Natural killer cell (primary cell): ENCODE measurements around the gene OR2S2. TPM values are rescaled to one million over a fixed set of nuclear protein-coding genes. Genes with fewer than 3 reads are reported as not detected.

Source experiments
- ATAC-seq, 3 donors: fragments of 150-1000 bp in 2 of 3; fragments of 200-7000 bp in 1 of 3; cut with Tn5 transposase; 1 replicate in 1 of 3; 2 replicates in 2 of 3; pipeline ENCODE4 v1.10.0; 2021; ENCODE audit warnings: mild to moderate bottlenecking in 2 of 3, moderate library complexity in 2 of 3
- DNase-seq, 2 donors: peaks; one replicate each; pipeline versions ENCODE4 v3.0.0 to v3.0.0-alpha.2; 2013 to 2021; ENCODE audit warnings: mixed read lengths in 1 of 2
- H3K27ac ChIP-seq: one replicate; pipeline ENCODE4 v1.5.1; 2013; ENCODE audit warnings: mild to moderate bottlenecking, low read length
- H3K27me3 ChIP-seq: one replicate; pipeline ENCODE4 v1.6.1; 2013; ENCODE audit warnings: low read length; ENCODE audit not compliant: control insufficient read depth, insufficient read depth
- H3K36me3 ChIP-seq: one replicate; pipeline ENCODE4 v1.6.1; 2013; ENCODE audit warnings: low read length; ENCODE audit not compliant: control insufficient read depth, insufficient read depth
- H3K4me1 ChIP-seq: one replicate; pipeline ENCODE4 v1.6.1; 2013; ENCODE audit warnings: low read length; ENCODE audit not compliant: control insufficient read depth, insufficient read depth
- H3K4me3 ChIP-seq: one replicate; pipeline ENCODE4 v1.5.1; 2013; ENCODE audit warnings: low read length
- H3K9me3 ChIP-seq: one replicate; pipeline ENCODE4 v1.6.1; 2013; ENCODE audit warnings: low read length; ENCODE audit not compliant: control insufficient read depth, insufficient read depth
- H3K27ac Mint-ChIP-seq, 2 donors: one replicate each; pipeline ENCODE4 v1.8.0; 2022; ENCODE audit warnings: mild to moderate bottlenecking in 2 of 2, mixed read lengths in 2 of 2, moderate library complexity in 1 of 2
- H3K27me3 Mint-ChIP-seq, 2 donors: one replicate each; pipeline ENCODE4 v1.8.0; 2022; ENCODE audit warnings: low read depth in 2 of 2, mixed read lengths in 2 of 2
- H3K36me3 Mint-ChIP-seq: one replicate; pipeline ENCODE4 v1.8.0; 2022; ENCODE audit warnings: mixed read lengths
- H3K4me1 Mint-ChIP-seq, 2 donors: one replicate each; pipeline ENCODE4 v1.8.0; 2022; ENCODE audit warnings: mixed read lengths in 2 of 2
- H3K4me3 Mint-ChIP-seq: one replicate; pipeline ENCODE4 v1.8.0; 2022; ENCODE audit warnings: mild to moderate bottlenecking, moderate library complexity, mixed read lengths
- H3K9me3 Mint-ChIP-seq, 2 donors: one replicate each; pipeline ENCODE4 v1.8.0; 2022; ENCODE audit warnings: mixed read lengths in 2 of 2
- WGBS: methylation state at CpG from one replicate; pipeline ENCODE4 v1.1.7; 2013; ENCODE audit warnings: missing lambda C conversion rate; ENCODE audit not compliant: insufficient coverage; 5-methylcytosine and 5-hydroxymethylcytosine counted together
- intact Hi-C: fragments of 100-400 bp; cut with micrococcal nuclease; formaldehyde crosslinking; loops from one replicate; pipeline ENCODE4 v1.14.2; 2022
- total RNA-seq, 4 donors: library from RNA; stranded (reverse); fragments of 120-200 nt in 1 of 4; gene quantifications; one replicate each; pipeline versions ENCODE4 v1.2.3 to v1.2.4, GENCODE V29; 2013 to 2022
- TF ChIP-seq, protein P1 (sequence below): fragments of 200-600 bp; IDR thresholded peaks from one replicate; pipeline ENCODE4 v1.8.0; 2022; ENCODE audit warnings: antibody characterized with exemption

The OR2S2 gene
- total RNA-seq, 3 donors from 2014 or later (not counting 1 experiment from before 2014, with no cell fraction given): not detected

DNA sequence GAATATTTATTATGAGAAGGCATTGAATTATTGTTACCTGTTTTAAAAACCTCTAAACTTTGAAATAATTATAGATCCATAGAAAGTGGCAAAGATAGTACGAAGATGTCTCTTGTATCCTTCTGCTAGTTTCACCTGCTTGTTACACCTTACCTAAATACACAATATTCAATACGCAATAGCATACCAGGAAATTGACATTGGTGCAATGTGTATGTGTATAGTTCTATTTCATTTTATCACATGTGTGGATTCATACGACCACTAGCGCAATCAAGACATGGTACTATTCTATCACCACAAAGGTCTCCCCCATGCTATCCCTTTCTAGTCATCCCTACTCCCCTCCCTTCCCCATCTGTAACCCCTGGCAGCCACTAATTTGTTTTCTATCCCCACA lies 8.5 kb upstream of the OR2S2 start:
- peaks cover 0 to under 1% of the 10 kb centered on the region in 2 donors for H3K4me1 Mint-ChIP-seq
- intact Hi-C loops: no loop called here
- no peaks in the 10 kb centered on the region for H3K36me3 Mint-ChIP-seq
- ATAC-seq: no peak
- 92% methylated on average over 2 of the region's 4 CpGs for WGBS
- Histone ChIP-seq H3K4me1 (no peaks in the 10 kb centered on the region), H3K4me3 (no peak overlapping the region), H3K27ac (no peak overlapping the region), H3K27me3 (peaks cover 10% of the 10 kb centered on the region), H3K9me3 (no peaks in the 10 kb centered on the region), H3K36me3 (no peaks in the 10 kb centered on the region)
- DNase-seq: no peak
- H3K4me3 Mint-ChIP-seq: no peak overlapping the region
- no peaks in the 10 kb centered on the region for H3K9me3 Mint-ChIP-seq
- H3K27ac Mint-ChIP-seq: no peak overlapping the region
- TF ChIP-seq, protein P1, sequence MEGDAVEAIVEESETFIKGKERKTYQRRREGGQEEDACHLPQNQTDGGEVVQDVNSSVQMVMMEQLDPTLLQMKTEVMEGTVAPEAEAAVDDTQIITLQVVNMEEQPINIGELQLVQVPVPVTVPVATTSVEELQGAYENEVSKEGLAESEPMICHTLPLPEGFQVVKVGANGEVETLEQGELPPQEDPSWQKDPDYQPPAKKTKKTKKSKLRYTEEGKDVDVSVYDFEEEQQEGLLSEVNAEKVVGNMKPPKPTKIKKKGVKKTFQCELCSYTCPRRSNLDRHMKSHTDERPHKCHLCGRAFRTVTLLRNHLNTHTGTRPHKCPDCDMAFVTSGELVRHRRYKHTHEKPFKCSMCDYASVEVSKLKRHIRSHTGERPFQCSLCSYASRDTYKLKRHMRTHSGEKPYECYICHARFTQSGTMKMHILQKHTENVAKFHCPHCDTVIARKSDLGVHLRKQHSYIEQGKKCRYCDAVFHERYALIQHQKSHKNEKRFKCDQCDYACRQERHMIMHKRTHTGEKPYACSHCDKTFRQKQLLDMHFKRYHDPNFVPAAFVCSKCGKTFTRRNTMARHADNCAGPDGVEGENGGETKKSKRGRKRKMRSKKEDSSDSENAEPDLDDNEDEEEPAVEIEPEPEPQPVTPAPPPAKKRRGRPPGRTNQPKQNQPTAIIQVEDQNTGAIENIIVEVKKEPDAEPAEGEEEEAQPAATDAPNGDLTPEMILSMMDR: no peak
- H3K27me3 Mint-ChIP-seq: peaks cover 32 to 61% of the 10 kb centered on the region in 2 donors

DNA sequence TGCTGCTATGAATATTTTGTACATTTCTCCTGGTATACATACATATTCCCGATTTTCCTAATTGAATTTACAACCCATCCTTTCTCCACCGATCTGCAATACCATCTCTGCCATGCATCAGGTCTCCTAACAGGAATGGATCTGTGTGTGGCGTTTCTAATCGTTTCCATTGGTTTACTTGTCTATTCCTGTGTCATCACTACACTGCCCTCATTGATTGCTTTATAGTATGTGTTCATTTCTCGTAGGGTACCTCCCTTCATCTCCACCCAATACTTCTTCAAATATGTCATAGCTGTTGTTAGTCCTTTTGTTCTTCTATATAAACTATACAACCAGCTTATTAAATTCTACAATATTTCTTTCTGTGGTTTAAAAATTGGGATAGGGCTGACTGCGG lies 7.1 kb upstream of the OR2S2 start:
- TF ChIP-seq, protein P1: no peak
- H3K4me1 ChIP-seq: no peaks in the 10 kb centered on the region
- H3K4me1 Mint-ChIP-seq: no peaks in the 10 kb centered on the region
- no peak overlapping the region for H3K4me3 ChIP-seq
- 79% methylated on average over 5 of the region's 6 CpGs for WGBS
- DNase-seq (no peak), ATAC-seq (no peak)
- H3K27ac Mint-ChIP-seq: no peak overlapping the region
- H3K36me3 Mint-ChIP-seq: no peaks in the 10 kb centered on the region
- H3K27ac ChIP-seq: no peak overlapping the region
- H3K9me3 ChIP-seq: no peaks in the 10 kb centered on the region
- H3K27me3 Mint-ChIP-seq: peaks cover 37 to 58% of the 10 kb centered on the region in 2 donors
- intact Hi-C loops: no loop called here
- peaks cover 5% of the 10 kb centered on the region for H3K27me3 ChIP-seq
- no peaks in the 10 kb centered on the region for H3K9me3 Mint-ChIP-seq
- no peak overlapping the region for H3K4me3 Mint-ChIP-seq
- H3K36me3 ChIP-seq: no peaks in the 10 kb centered on the region

DNA sequence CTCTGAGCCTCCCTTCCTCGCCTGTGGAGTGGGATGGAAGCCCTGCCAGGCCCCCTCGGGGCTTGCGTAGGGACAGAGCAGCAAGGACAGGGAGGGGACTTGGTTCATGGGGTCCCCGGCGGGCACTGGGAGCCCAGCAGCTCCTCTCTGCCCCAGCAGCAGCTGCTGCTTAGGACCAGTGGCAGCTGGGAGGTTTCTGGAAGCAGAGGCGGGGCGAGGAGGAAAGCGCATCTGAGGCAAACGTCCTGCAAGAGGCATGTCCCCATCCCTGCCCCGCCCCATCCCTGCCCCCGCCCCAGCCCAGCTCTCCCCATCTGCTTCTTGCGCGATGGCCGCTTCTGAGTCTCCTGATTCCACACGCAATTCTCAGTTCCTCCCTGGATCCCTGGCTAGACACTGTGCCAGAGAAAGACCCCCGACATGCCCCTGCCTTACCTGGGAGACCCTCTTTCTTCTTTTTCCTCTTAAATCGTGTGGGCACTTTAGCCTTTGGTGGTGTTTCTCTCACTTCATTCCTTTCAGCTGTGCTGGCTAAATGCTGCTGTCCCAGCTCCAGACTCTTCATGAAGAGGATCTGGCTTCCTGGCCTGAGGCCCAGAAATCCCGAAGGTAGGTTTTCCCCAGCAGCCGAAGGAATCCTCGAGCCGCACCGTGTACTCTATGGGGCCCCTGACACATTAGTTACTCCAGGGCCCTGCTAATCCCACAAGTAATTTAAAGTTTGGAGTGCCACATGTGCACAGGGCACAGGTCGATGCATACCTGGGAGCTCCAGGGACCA lies 4.4 kb upstream of the OR2S2 start:
- no peaks in the 10 kb centered on the region for H3K4me1 ChIP-seq
- no peak overlapping the region for H3K27ac ChIP-seq
- Mint-ChIP-seq H3K36me3 (no peaks in the 10 kb centered on the region), H3K4me1 (no peaks in the 10 kb centered on the region), H3K9me3 (no peaks in the 10 kb centered on the region), H3K4me3 (no peak overlapping the region), H3K27ac (no peak overlapping the region), H3K27me3 (peaks cover 30 to 45% of the 10 kb centered on the region in 2 donors)
- no peak for DNase-seq
- WGBS: 85% methylated on average over 23 of the region's 23 CpGs
- H3K9me3 ChIP-seq: no peaks in the 10 kb centered on the region
- no peak overlapping the region for H3K4me3 ChIP-seq
- ATAC-seq: no peak
- H3K36me3 ChIP-seq: no peaks in the 10 kb centered on the region
- TF ChIP-seq, protein P1: no peak
- intact Hi-C loops: no loop called here
- peaks cover 4% of the 10 kb centered on the region for H3K27me3 ChIP-seq
